ENCODE data around the gene DPAGT1.

DNA sequence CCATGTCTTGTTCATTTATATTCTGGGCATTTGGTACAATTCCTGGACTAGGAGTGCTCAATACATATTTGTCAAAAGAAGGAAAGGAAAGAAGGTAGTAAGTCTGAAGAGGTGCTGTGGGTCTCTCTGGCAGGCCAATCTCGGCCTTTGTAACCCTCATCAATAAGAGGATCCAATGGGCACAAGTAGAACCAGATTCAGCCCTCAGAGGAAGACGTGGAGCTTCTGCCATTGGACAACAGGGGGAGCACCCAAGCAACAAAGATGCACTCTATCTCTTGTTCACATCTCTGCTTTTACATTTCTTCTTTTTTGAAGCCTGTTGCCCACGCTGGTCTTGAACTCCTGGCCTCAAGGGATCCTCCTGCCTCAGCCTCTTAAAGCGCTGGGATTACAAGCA is 36.3 kb downstream of the DPAGT1 start:
- TF ChIP-seq, protein P1, sequence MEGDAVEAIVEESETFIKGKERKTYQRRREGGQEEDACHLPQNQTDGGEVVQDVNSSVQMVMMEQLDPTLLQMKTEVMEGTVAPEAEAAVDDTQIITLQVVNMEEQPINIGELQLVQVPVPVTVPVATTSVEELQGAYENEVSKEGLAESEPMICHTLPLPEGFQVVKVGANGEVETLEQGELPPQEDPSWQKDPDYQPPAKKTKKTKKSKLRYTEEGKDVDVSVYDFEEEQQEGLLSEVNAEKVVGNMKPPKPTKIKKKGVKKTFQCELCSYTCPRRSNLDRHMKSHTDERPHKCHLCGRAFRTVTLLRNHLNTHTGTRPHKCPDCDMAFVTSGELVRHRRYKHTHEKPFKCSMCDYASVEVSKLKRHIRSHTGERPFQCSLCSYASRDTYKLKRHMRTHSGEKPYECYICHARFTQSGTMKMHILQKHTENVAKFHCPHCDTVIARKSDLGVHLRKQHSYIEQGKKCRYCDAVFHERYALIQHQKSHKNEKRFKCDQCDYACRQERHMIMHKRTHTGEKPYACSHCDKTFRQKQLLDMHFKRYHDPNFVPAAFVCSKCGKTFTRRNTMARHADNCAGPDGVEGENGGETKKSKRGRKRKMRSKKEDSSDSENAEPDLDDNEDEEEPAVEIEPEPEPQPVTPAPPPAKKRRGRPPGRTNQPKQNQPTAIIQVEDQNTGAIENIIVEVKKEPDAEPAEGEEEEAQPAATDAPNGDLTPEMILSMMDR (IDR thresholded peaks at IDR 0.05), result peak; percentile 5 to 55 (median 36)
- TF ChIP-seq POLR2A (IDR thresholded peaks at IDR 0.05), result no peak
